OCI-LY1 (cell line): Measurements from ENCODE around the gene EXOSC2.

Source experiments
- CTCF ChIP-seq: fragments of 200-600 bp; sonication (generic), shearing (Covaris generic); IDR thresholded peaks from 2 replicates; pipeline ENCODE4 v1.5.1; 2017; ENCODE audit warnings: mild to moderate bottlenecking, antibody characterized with exemption, low read length, moderate library complexity, mixed read lengths
- EZH2 ChIP-seq: fragments of 200-600 bp; sonication (generic), shearing (Covaris generic); IDR thresholded peaks from 2 replicates; pipeline ENCODE4 v1.8.0; 2017; ENCODE audit warnings: borderline replicate concordance, mixed run types, mild to moderate bottlenecking, antibody characterized with exemption, low read length, moderate library complexity, mixed read lengths

GRCh38 chr9:130680836-130681768, 12.5 kb upstream of the EXOSC2 start:
- TF ChIP-seq CTCF (no peak), EZH2 (no peak)
